Endodermal cell (in vitro differentiated cells): ENCODE data around the gene MFNG. TPM values are rescaled to one million over a fixed set of nuclear protein-coding genes. Genes with fewer than 3 reads are reported as not detected.

Source experiments
- DNase-seq: peaks from one replicate; pipeline ENCODE4 v3.0.0-alpha.2; 2017
- H3K27ac ChIP-seq: 2 replicates; pipeline ENCODE4 v1.5.1; 2013; ENCODE audit warnings: mild to moderate bottlenecking, low read depth, low read length, moderate library complexity
- H3K27me3 ChIP-seq: 2 replicates; pipeline ENCODE4 v1.6.1; 2013; ENCODE audit warnings: mild to moderate bottlenecking, low read length, moderate library complexity; ENCODE audit not compliant: insufficient read depth, control insufficient read depth, poor library complexity, severe bottlenecking
- H3K36me3 ChIP-seq: 2 replicates; pipeline ENCODE4 v1.7.0; 2013; ENCODE audit warnings: mild to moderate bottlenecking, low read length, moderate library complexity; ENCODE audit not compliant: control insufficient read depth, insufficient read depth
- H3K4me1 ChIP-seq: one replicate; pipeline ENCODE4 v1.7.0; 2013; ENCODE audit warnings: low read length; ENCODE audit not compliant: control insufficient read depth, insufficient read depth
- H3K4me3 ChIP-seq: 2 replicates; pipeline ENCODE4 v1.5.1; 2013; ENCODE audit warnings: mild to moderate bottlenecking, low read length, moderate library complexity
- H3K9ac ChIP-seq: 2 replicates; pipeline ENCODE4 v1.6.1; 2013; ENCODE audit warnings: mild to moderate bottlenecking, low read length, moderate library complexity; ENCODE audit not compliant: poor library complexity, severe bottlenecking; ENCODE audit errors: extremely low read depth
- H3K9me3 ChIP-seq: 2 replicates; pipeline ENCODE4 v1.6.1; 2013; ENCODE audit warnings: mild to moderate bottlenecking, low read length, moderate library complexity; ENCODE audit not compliant: control insufficient read depth
- H3K27ac Mint-ChIP-seq: 2 replicates; pipeline ENCODE4 v1.8.0; 2020; ENCODE audit warnings: mixed read lengths
- H3K27me3 Mint-ChIP-seq: 2 replicates; pipeline ENCODE4 v1.8.0; 2021; ENCODE audit warnings: mild to moderate bottlenecking, mixed read lengths; ENCODE audit not compliant: insufficient read depth
- H3K36me3 Mint-ChIP-seq: 2 replicates; pipeline ENCODE4 v1.8.0; 2020; ENCODE audit warnings: low read depth, mixed read lengths
- H3K4me1 Mint-ChIP-seq: 2 replicates; pipeline ENCODE4 v1.8.0; 2020; ENCODE audit warnings: mixed read lengths
- H3K4me3 Mint-ChIP-seq: 2 replicates; pipeline ENCODE4 v1.8.0; 2020; ENCODE audit warnings: mild to moderate bottlenecking, moderate library complexity, mixed read lengths
- H3K9me3 Mint-ChIP-seq: 2 replicates; pipeline ENCODE4 v1.8.0; 2020; ENCODE audit warnings: mild to moderate bottlenecking, mixed read lengths
- WGBS, 2 experiments: methylation state at CpG; one replicate each; pipeline versions ENCODE4 v1.1.5 to v1.1.7; 2013; ENCODE audit warnings: missing lambda C conversion rate in 2 of 2, mixed read lengths in 1 of 2; ENCODE audit not compliant: insufficient coverage in 1 of 2, insufficient read length in 1 of 2; 5-methylcytosine and 5-hydroxymethylcytosine counted together
- total RNA-seq, 2 donors: library from RNA; stranded (reverse); fragmentation: NEBNext Ultra II Directional in 1 of 2; extraction: Animal tissue kit (Norgen Biotek cat#: 25700) in 1 of 2; gene quantifications; 2 replicates in 1 of 2; 3 replicates in 1 of 2; pipeline ENCODE4 v1.2.1, GENCODE V29; 2021
- TF ChIP-seq, protein P1 (sequence below): fragments of 200-600 bp; sonication (generic); conservative IDR thresholded peaks from 2 replicates; pipeline ENCODE4 v1.5.0; 2021; ENCODE audit warnings: antibody characterized with exemption, mild to moderate bottlenecking

MFNG gene
- total RNA-seq, 2 donors from 2014 or later = 1.9 to 6.6 TPM

DNA sequence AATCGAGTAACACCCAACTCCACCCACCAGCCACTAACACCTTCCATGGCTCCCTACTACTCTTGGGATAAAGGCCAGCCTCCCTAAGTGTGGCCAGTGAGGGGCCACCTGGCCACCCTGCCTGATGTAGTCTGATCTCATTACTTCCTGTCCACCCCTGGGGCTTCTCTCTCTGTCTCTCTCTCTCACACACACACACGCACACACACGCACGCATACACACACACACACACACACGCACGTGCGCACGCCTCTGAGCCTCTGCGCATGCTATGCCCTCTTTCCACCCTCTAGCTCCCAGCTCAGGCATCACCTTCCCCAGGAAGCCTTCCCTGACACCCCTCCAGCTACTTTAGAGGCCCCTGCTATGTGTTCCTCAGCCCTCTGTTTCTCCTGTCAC, 3.9 kb downstream of the MFNG start:
- H3K27ac Mint-ChIP-seq = no peak overlapping the region
- TF ChIP-seq, protein P1, sequence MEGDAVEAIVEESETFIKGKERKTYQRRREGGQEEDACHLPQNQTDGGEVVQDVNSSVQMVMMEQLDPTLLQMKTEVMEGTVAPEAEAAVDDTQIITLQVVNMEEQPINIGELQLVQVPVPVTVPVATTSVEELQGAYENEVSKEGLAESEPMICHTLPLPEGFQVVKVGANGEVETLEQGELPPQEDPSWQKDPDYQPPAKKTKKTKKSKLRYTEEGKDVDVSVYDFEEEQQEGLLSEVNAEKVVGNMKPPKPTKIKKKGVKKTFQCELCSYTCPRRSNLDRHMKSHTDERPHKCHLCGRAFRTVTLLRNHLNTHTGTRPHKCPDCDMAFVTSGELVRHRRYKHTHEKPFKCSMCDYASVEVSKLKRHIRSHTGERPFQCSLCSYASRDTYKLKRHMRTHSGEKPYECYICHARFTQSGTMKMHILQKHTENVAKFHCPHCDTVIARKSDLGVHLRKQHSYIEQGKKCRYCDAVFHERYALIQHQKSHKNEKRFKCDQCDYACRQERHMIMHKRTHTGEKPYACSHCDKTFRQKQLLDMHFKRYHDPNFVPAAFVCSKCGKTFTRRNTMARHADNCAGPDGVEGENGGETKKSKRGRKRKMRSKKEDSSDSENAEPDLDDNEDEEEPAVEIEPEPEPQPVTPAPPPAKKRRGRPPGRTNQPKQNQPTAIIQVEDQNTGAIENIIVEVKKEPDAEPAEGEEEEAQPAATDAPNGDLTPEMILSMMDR = no peak
- no peaks in the 10 kb centered on the region for H3K27me3 ChIP-seq
- H3K36me3 Mint-ChIP-seq = no peaks in the 10 kb centered on the region
- peaks cover 13% of the 10 kb centered on the region for H3K4me1 Mint-ChIP-seq
- H3K27ac ChIP-seq = peak overlapping the region; percentile 98
- H3K9me3 Mint-ChIP-seq = no peaks in the 10 kb centered on the region
- WGBS, 2 experiments = 94 to 98% methylated on average over 9 of the region's 9 CpGs
- DNase-seq = no peak
- H3K4me3 ChIP-seq = no peak overlapping the region
- H3K36me3 ChIP-seq = no peaks in the 10 kb centered on the region
- no peaks in the 10 kb centered on the region for H3K9me3 ChIP-seq
- H3K4me3 Mint-ChIP-seq = no peak overlapping the region
- no peak overlapping the region for H3K9ac ChIP-seq
- peaks cover 4% of the 10 kb centered on the region for H3K27me3 Mint-ChIP-seq
- no peaks in the 10 kb centered on the region for H3K4me1 ChIP-seq

DNA sequence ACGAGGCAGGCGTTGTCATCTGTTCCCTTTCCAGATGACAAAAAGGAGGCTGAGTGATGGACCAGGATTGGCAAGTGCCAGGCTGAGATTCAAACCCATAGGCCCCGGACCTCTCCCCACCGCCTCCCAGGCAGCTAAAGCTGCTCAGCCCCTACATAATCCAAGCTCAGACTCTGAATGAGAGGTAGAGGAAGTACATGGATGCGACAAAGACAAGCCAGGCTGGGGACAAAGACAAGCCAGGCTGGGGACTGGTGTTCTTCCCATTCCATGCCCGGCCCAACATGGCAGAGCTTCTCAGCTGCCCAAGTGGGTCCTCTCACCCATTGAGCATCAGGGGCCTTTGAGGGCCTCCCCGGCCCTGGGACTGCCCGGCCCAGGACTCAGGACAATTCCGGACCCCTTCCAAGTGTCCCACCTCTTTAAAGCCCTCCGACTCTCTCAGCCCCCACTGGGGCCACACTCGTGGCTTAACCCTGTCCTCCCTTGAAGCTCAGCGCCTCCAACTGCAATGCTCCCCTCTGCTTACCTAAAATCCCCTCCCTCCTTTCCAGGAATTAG, 4.8 kb downstream of the MFNG start:
- no peaks in the 10 kb centered on the region for H3K27me3 ChIP-seq
- H3K4me1 ChIP-seq = no peaks in the 10 kb centered on the region
- no peak overlapping the region for H3K27ac Mint-ChIP-seq

DNA sequence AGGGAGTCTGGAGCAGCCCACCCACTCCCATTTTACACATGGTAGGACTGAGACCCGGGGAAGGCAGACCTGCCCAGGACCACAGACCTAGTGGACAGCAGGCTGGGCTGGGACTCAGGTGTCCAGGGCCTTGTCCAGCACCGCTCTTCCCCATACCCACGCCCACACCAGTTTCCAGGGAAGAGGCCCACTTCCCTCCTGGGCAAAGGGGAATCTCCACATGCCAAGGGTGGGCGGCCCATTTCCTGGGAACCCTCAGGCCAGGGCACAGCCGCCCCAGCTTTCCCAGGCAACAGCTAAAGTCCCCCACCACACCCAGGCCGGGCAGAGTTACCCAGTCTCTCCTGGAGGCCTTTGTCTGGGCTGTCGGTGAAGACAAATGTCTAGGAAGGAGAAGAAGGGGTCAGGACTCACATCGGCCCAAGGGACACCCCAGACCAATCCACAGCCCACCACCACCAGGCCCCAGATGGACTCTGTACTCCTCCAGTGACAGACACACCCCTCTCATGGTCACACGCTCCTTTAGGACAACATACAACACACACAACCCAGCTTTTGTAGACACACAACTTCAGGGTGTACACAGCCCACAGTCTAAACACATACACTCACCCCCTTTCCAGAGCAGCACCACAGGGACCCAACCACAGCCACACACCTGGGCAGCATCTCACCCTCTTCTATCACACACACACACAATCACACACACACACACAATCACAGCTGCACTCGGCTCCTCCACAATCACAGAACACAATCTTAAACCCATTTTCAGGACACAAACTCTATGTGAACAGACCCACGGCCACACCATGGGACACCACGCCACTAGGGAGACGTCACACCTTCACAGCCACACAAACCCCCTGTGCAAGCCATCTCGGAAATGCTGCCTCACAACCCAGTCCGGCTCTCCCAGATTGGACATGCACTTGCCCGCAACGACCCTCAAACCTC, 5.5 kb downstream of the MFNG start:
- no peak overlapping the region for H3K27ac Mint-ChIP-seq
- no peak overlapping the region for H3K27ac ChIP-seq
- no peak overlapping the region for H3K4me3 ChIP-seq
- no peak for DNase-seq
- no peaks in the 10 kb centered on the region for H3K9me3 Mint-ChIP-seq
- H3K36me3 Mint-ChIP-seq = no peaks in the 10 kb centered on the region
- H3K9me3 ChIP-seq = no peaks in the 10 kb centered on the region
- no peak overlapping the region for H3K4me3 Mint-ChIP-seq
- no peaks in the 10 kb centered on the region for H3K27me3 Mint-ChIP-seq
- peaks cover 4% of the 10 kb centered on the region for H3K4me1 Mint-ChIP-seq
- TF ChIP-seq, protein P1 = no peak
- H3K9ac ChIP-seq = no peak overlapping the region
- H3K4me1 ChIP-seq = no peaks in the 10 kb centered on the region
- 92 to 97% methylated on average over 4 to 17 of the region's 17 CpGs for WGBS, 2 experiments
- no peaks in the 10 kb centered on the region for H3K27me3 ChIP-seq
- no peaks in the 10 kb centered on the region for H3K36me3 ChIP-seq

More for the DNA sequence above, 4.8 kb downstream of the MFNG start:
- no peaks in the 10 kb centered on the region for H3K36me3 ChIP-seq
- no peak overlapping the region for H3K4me3 ChIP-seq
- Mint-ChIP-seq H3K4me1 (peaks cover 5% of the 10 kb centered on the region), H3K27me3 (no peaks in the 10 kb centered on the region), H3K36me3 (no peaks in the 10 kb centered on the region), H3K9me3 (no peaks in the 10 kb centered on the region), H3K4me3 (no peak overlapping the region)
- TF ChIP-seq, protein P1 = no peak
- no peak overlapping the region for H3K9ac ChIP-seq
- 84 to 88% methylated on average over 9 to 12 of the region's 12 CpGs for WGBS, 2 experiments
- no peak for DNase-seq
- no peaks in the 10 kb centered on the region for H3K9me3 ChIP-seq
- H3K27ac ChIP-seq = no peak overlapping the region
